Transverse colon (tissue), 3 donors: ENCODE data around the gene GIPC1.

Experiments
- CTCF ChIP-seq, 5 experiments: fragments of 200-600 bp in 3 of 5; fragments of 450-650 bp in 2 of 5; sonication (generic) in 3 of 5; IDR thresholded peaks; 1 replicate in 2 of 5; 2 replicates in 3 of 5; pipeline ENCODE4 v1.5.1; 2016 to 2017; ENCODE audit warnings: antibody characterized with exemption in 5 of 5, inconsistent platforms in 3 of 5, mild to moderate bottlenecking in 2 of 5, moderate library complexity in 1 of 5
- POLR2A ChIP-seq: fragments of 450-650 bp; IDR thresholded peaks from one replicate; pipeline ENCODE4 v1.6.1; 2016; ENCODE audit warnings: antibody characterized with exemption, mild to moderate bottlenecking, moderate library complexity

GRCh38 chr19:14477418-14478112 is 18.4 kb downstream of the GIPC1 start:
- TF ChIP-seq CTCF (IDR thresholded peaks at IDR 0.05) (no peak), POLR2A (no peak)
